ENCODE measurements around the gene CD207. TPM values are rescaled to one million over a fixed set of nuclear protein-coding genes. Genes with fewer than 3 reads are reported as not detected.

The CD207 gene
- 0.16 TPM in 1 of 2 replicates, not detected in the other for total RNA-seq

GRCh38 chr2:70835643-70836042 lies at the start of gene CD207:
CD207 (minus strand) TSS chr2:70835816; CDS start chr2:70835776, 40 bp downstream.

GRCh38 chr2:70820499-70820898 lies 15.1 kb downstream of the CD207 start, which contains the start of gene CLEC4F:
CLEC4F (minus strand) TSS chr2:70820599; CDS start chr2:70820523, 76 bp downstream.

GRCh38 chr2:70790136-70790828 lies 45.3 kb downstream of the CD207 start, which contains the start of gene FIGLA:
FIGLA (minus strand) TSS chr2:70790643; CDS start chr2:70790638, 5 bp downstream.

Other genes starting within 250 kb of the CD207 start
- gene ADD2, start 67.6 kb downstream of the CD207 start, total RNA-seq = 4.0 and 4.7 TPM in 2 replicates
- gene FIGLA, start 45.2 kb downstream of the CD207 start, total RNA-seq = not detected in 2 replicates
- gene CLEC4F, start 15.2 kb downstream of the CD207 start, total RNA-seq = 0.13 and 0.16 TPM in 2 replicates
- gene VAX2, start 64.8 kb upstream of the CD207 start, total RNA-seq = 0.44 and 0.49 TPM in 2 replicates
- gene ATP6V1B1, start 100.1 kb upstream of the CD207 start, total RNA-seq = 0.76 and 1.1 TPM in 2 replicates
- gene ANKRD53, start 142.8 kb upstream of the CD207 start, total RNA-seq = 0.32 and 0.38 TPM in 2 replicates
- gene TEX261, start 159.1 kb upstream of the CD207 start, total RNA-seq = 17.3 and 50.3 TPM in 2 replicates
- 51.5 and 74.3 TPM in 2 replicates for gene NAGK, start 232.8 kb upstream of the CD207 start, total RNA-seq